ENCODE results near the gene LGSN.
"Not testable (repeated sequence)": the region's sequence is repeated elsewhere in the genome, so short reads cannot be mapped to it uniquely, and the experiment has no call there.

DNA sequence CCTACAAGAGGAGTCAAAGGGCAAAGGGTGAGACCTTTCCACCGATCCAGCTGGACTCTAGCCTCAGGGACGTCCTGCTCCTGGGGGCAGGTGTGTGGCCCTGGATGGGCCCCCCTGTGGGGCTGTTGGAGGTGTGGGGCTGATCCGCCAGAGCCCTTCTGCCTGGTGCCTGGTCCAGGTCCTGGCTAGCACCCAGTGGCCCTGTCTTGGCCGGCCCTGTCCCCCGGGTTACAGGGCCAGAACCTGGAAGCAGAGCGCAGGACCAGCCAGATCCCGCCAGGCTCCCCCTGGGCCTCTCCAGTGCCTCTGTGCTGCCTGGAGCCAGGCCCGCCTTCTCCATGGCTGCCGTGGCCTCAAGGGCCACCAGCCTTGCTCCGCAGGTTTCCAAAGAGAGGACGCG, 89.3 kb downstream of the LGSN start:
- TF ChIP-seq POLR2AphosphoS5 (IDR thresholded peaks at IDR 0.05; ENCODE audit: low read depth); EZH2 (IDR thresholded peaks at IDR 0.05; ENCODE audit: low read depth, unreplicated experiment); CREB1 (CRISPR knock-in tag; IDR thresholded peaks at IDR 0.05; ENCODE audit: low read depth); JUNB (IDR thresholded peaks at IDR 0.05; ENCODE audit: unreplicated experiment); NANOG (IDR thresholded peaks at IDR 0.05; ENCODE audit: borderline replicate concordance); EZH2phosphoT487 (IDR thresholded peaks at IDR 0.05; ENCODE audit: unreplicated experiment); ZNF331 (CRISPR knock-in tag; IDR thresholded peaks at IDR 0.05; ENCODE audit: low read depth): not testable (repeated sequence)
- TF ChIP-seq, protein P1, sequence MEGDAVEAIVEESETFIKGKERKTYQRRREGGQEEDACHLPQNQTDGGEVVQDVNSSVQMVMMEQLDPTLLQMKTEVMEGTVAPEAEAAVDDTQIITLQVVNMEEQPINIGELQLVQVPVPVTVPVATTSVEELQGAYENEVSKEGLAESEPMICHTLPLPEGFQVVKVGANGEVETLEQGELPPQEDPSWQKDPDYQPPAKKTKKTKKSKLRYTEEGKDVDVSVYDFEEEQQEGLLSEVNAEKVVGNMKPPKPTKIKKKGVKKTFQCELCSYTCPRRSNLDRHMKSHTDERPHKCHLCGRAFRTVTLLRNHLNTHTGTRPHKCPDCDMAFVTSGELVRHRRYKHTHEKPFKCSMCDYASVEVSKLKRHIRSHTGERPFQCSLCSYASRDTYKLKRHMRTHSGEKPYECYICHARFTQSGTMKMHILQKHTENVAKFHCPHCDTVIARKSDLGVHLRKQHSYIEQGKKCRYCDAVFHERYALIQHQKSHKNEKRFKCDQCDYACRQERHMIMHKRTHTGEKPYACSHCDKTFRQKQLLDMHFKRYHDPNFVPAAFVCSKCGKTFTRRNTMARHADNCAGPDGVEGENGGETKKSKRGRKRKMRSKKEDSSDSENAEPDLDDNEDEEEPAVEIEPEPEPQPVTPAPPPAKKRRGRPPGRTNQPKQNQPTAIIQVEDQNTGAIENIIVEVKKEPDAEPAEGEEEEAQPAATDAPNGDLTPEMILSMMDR (conservative IDR thresholded peaks at IDR 0.05; ENCODE audit: low read depth in 2 of 2): not testable (repeated sequence)
- TF ChIP-seq, protein P2, sequence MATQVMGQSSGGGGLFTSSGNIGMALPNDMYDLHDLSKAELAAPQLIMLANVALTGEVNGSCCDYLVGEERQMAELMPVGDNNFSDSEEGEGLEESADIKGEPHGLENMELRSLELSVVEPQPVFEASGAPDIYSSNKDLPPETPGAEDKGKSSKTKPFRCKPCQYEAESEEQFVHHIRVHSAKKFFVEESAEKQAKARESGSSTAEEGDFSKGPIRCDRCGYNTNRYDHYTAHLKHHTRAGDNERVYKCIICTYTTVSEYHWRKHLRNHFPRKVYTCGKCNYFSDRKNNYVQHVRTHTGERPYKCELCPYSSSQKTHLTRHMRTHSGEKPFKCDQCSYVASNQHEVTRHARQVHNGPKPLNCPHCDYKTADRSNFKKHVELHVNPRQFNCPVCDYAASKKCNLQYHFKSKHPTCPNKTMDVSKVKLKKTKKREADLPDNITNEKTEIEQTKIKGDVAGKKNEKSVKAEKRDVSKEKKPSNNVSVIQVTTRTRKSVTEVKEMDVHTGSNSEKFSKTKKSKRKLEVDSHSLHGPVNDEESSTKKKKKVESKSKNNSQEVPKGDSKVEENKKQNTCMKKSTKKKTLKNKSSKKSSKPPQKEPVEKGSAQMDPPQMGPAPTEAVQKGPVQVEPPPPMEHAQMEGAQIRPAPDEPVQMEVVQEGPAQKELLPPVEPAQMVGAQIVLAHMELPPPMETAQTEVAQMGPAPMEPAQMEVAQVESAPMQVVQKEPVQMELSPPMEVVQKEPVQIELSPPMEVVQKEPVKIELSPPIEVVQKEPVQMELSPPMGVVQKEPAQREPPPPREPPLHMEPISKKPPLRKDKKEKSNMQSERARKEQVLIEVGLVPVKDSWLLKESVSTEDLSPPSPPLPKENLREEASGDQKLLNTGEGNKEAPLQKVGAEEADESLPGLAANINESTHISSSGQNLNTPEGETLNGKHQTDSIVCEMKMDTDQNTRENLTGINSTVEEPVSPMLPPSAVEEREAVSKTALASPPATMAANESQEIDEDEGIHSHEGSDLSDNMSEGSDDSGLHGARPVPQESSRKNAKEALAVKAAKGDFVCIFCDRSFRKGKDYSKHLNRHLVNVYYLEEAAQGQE (IDR thresholded peaks at IDR 0.05; ENCODE audit: unreplicated experiment): not testable (repeated sequence)

All from GM23338 (cell line).